ENCODE results near the gene ZDHHC19. TPM values are rescaled to one million over a fixed set of nuclear protein-coding genes. Genes with fewer than 3 reads are reported as not detected.

Gene ZDHHC19
- total RNA-seq, 4 donors from 2014 or later: not detected

- WGBS, 2 donors: 83 to 87% methylated on average over 14 of the region's 14 CpGs
- no peak overlapping the region for H3K4me3 ChIP-seq (replicated peaks in 1 of 3)
- intact Hi-C loops (cut with DNase I): no loop called here
- H3K9me3 ChIP-seq: no peaks in the 10 kb centered on the region
- H3K36me3 ChIP-seq: peaks cover 34 to 39% of the 10 kb centered on the region in 2 donors
- no peak for DNase-seq
- no peaks in the 10 kb centered on the region for H3K27me3 ChIP-seq
- no peaks in the 10 kb centered on the region for H3K4me1 ChIP-seq
- no peak overlapping the region for H3K27ac ChIP-seq
- TF ChIP-seq CTCF (IDR thresholded peaks at IDR 0.05): no peak
- TF ChIP-seq POLR2A (IDR thresholded peaks at IDR 0.05): no peak
Observed at GRCh38 chr3:196238612-196239560, 27.7 kb upstream of the ZDHHC19 start.

GRCh38 chr3:196237203-196237602, 26.0 kb upstream of the ZDHHC19 start:
- no peak overlapping the region for H3K27ac ChIP-seq
- DNase-seq: no peak
- WGBS, 2 donors: 86 to 91% methylated on average over 5 of the region's 5 CpGs
- no peaks in the 10 kb centered on the region for H3K9me3 ChIP-seq
- H3K4me1 ChIP-seq: no peaks in the 10 kb centered on the region
- no peak for TF ChIP-seq CTCF (IDR thresholded peaks at IDR 0.05)
- no peak for TF ChIP-seq POLR2A (IDR thresholded peaks at IDR 0.05)
- no peaks in the 10 kb centered on the region for H3K27me3 ChIP-seq
- intact Hi-C loops (cut with DNase I): no loop called here
- H3K36me3 ChIP-seq: peaks cover 29 to 36% of the 10 kb centered on the region in 2 donors
- no peak overlapping the region for H3K4me3 ChIP-seq (replicated peaks in 1 of 3)

- Histone ChIP-seq H3K4me3 (replicated peaks in 1 of 3) (no peak overlapping the region), H3K36me3 (peaks cover 20 to 28% of the 10 kb centered on the region in 2 donors), H3K9me3 (no peaks in the 10 kb centered on the region), H3K27ac (no peak overlapping the region), H3K4me1 (no peaks in the 10 kb centered on the region), H3K27me3 (no peaks in the 10 kb centered on the region)
- 87 to 88% methylated on average over 8 of the region's 8 CpGs for WGBS, 2 donors
- TF ChIP-seq POLR2A (IDR thresholded peaks at IDR 0.05): no peak
- DNase-seq: no peak
- intact Hi-C loops (cut with DNase I): no loop called here
Observed at GRCh38 chr3:196236223-196236622, 25.0 kb upstream of the ZDHHC19 start.

- DNase-seq: no peak
- Histone ChIP-seq H3K4me1 (no peaks in the 10 kb centered on the region), H3K36me3 (peaks cover 19 to 28% of the 10 kb centered on the region in 2 donors), H3K27ac (no peak overlapping the region), H3K27me3 (no peaks in the 10 kb centered on the region), H3K4me3 (replicated peaks in 1 of 3) (no peak overlapping the region), H3K9me3 (no peaks in the 10 kb centered on the region)
- intact Hi-C loops (cut with DNase I): no loop called here
- TF ChIP-seq CTCF (IDR thresholded peaks at IDR 0.05) (no peak), POLR2A (IDR thresholded peaks at IDR 0.05) (no peak)
- WGBS, 2 donors: 73 to 83% methylated on average over 12 of the region's 12 CpGs
Observed at GRCh38 chr3:196235452-196236122, 24.4 kb upstream of the ZDHHC19 start.

- intact Hi-C loops (cut with DNase I): no loop called here
- no peak overlapping the region for H3K4me3 ChIP-seq (replicated peaks in 1 of 3)
- TF ChIP-seq POLR2A (IDR thresholded peaks at IDR 0.05) (no peak), CTCF (IDR thresholded peaks at IDR 0.05) (no peak)
- peaks cover under 1 to 10% of the 10 kb centered on the region in 2 donors for H3K36me3 ChIP-seq
- no peaks in the 10 kb centered on the region for H3K27me3 ChIP-seq
- H3K27ac ChIP-seq: no peak overlapping the region
- WGBS, 2 donors: 85 to 89% methylated on average over 8 of the region's 8 CpGs
- H3K4me1 ChIP-seq: no peaks in the 10 kb centered on the region
- no peaks in the 10 kb centered on the region for H3K9me3 ChIP-seq
- no peak for DNase-seq
Observed at GRCh38 chr3:196232882-196233251, 21.7 kb upstream of the ZDHHC19 start.

All from thyroid gland (tissue), 4 donors.